LoVo (cell line): ENCODE results near the gene LRRTM2.

Experiments used
- DNase-seq: peaks from one replicate; pipeline ENCODE4 v3.0.0-alpha.2; 2016; ENCODE audit warnings: low spot score

The LRRTM2 gene

GRCh38 chr5:138878437-138879235 lies 3.5 kb upstream of the LRRTM2 start:
- DNase-seq, result no peak

GRCh38 chr5:138876811-138877210 lies 1.7 kb upstream of the LRRTM2 start:
- DNase-seq, result no peak

GRCh38 chr5:138875946-138876345 lies 811 bp upstream of the LRRTM2 start:
- DNase-seq, result no peak

GRCh38 chr5:138875552-138875875 lies 379 bp upstream of the LRRTM2 start:
- no peak for DNase-seq

- DNase-seq, result no peak
These were observed 894 bp downstream of the LRRTM2 start for GRCh38 chr5:138874241-138874640.

GRCh38 chr5:138873466-138874221 lies 1.5 kb downstream of the LRRTM2 start:
- DNase-seq, result no peak

GRCh38 chr5:138872841-138873465 lies 2.2 kb downstream of the LRRTM2 start:
- DNase-seq, result no peak

GRCh38 chr5:138870611-138871010 lies 4.5 kb downstream of the LRRTM2 start:
- no peak for DNase-seq

- no peak for DNase-seq
These were observed 5.2 kb downstream of the LRRTM2 start for GRCh38 chr5:138869763-138870500.

GRCh38 chr5:138869038-138869437 lies 6.1 kb downstream of the LRRTM2 start:
- DNase-seq, result no peak

- no peak for DNase-seq
These were observed 8.1 kb downstream of the LRRTM2 start for GRCh38 chr5:138867011-138867410.

GRCh38 chr5:138853132-138853531 lies 22.0 kb downstream of the LRRTM2 start:
- no peak for DNase-seq

- no peak for DNase-seq
These were observed 24.2 kb downstream of the LRRTM2 start for GRCh38 chr5:138850865-138851435.

GRCh38 chr5:138849882-138850281 lies 25.3 kb downstream of the LRRTM2 start:
- DNase-seq, result no peak

GRCh38 chr5:138849439-138849838 lies 25.7 kb downstream of the LRRTM2 start:
- no peak for DNase-seq

GRCh38 chr5:138844812-138845513 lies 30.2 kb downstream of the LRRTM2 start:
- no peak for DNase-seq

- DNase-seq, result no peak
These were observed 31.0 kb downstream of the LRRTM2 start for GRCh38 chr5:138844125-138844461.

- DNase-seq, result no peak
These were observed 31.6 kb downstream of the LRRTM2 start for GRCh38 chr5:138843316-138844124.

GRCh38 chr5:138841531-138841930 lies 33.6 kb downstream of the LRRTM2 start:
- no peak for DNase-seq

- no peak for DNase-seq
These were observed 35.0 kb downstream of the LRRTM2 start for GRCh38 chr5:138840103-138840502.

- DNase-seq, result no peak
These were observed 38.0 kb downstream of the LRRTM2 start for GRCh38 chr5:138837160-138837559.
